HepG2 (cell line): ENCODE data around the gene GPBAR1. TPM values are rescaled to one million over a fixed set of nuclear protein-coding genes. Genes with fewer than 3 reads are reported as not detected.

ENCODE experiments used
- GABPA ChIP-seq, 2 experiments: IDR thresholded peaks; 2 replicates each; pipeline ENCODE4 v1.6.1; 2011 to 2016; ENCODE audit warnings: low read depth in 2 of 2, low read length in 1 of 2, missing biosample characterization in 1 of 2, missing genetic modification characterization in 1 of 2
- KIAA2018 ChIP-seq: sonication (generic); formaldehyde crosslinking; IDR thresholded peaks from 2 replicates; pipeline ENCODE4 v1.5.0; 2020; ENCODE audit warnings: mild to moderate bottlenecking, missing genetic modification reagents, borderline replicate concordance
- MED1 ChIP-seq: sonication (generic); formaldehyde crosslinking; IDR thresholded peaks from 2 replicates; pipeline ENCODE4 v1.4.0; 2020; ENCODE audit warnings: missing genetic modification reagents
- MTA3 ChIP-seq: sonication (generic); formaldehyde crosslinking; IDR thresholded peaks from 2 replicates; pipeline ENCODE4 v1.4.0; 2020; ENCODE audit warnings: missing genetic modification reagents
- MXD1 ChIP-seq: sonication (generic); formaldehyde crosslinking; IDR thresholded peaks from 2 replicates; pipeline ENCODE4 v1.4.0; 2020; ENCODE audit warnings: mild to moderate bottlenecking, missing genetic modification reagents
- NONO ChIP-seq, 2 experiments: fragments of 450-650 bp in 1 of 2; sonication (generic) in 1 of 2; formaldehyde crosslinking in 1 of 2; IDR thresholded peaks in 1 of 2; conservative IDR thresholded peaks in 1 of 2; 2 replicates each; pipeline versions ENCODE4 v1.6.1 to v1.8.0; 2017 to 2022; ENCODE audit warnings: mild to moderate bottlenecking in 1 of 2, missing genetic modification reagents in 1 of 2, moderate library complexity in 1 of 2
- PAWR ChIP-seq: sonication (generic); formaldehyde crosslinking; IDR thresholded peaks from 2 replicates; pipeline ENCODE4 v1.4.0; 2020; ENCODE audit warnings: missing genetic modification reagents, mild to moderate bottlenecking, borderline replicate concordance
- PHF5A ChIP-seq: IDR thresholded peaks from one replicate; pipeline ENCODE4 v1.6.1; 2018; ENCODE audit warnings: low read depth, missing genetic modification reagents; ENCODE audit not compliant: unreplicated experiment
- ZNF33A ChIP-seq: sonication (generic); formaldehyde crosslinking; IDR thresholded peaks from 2 replicates; pipeline ENCODE4 v1.5.1; 2020; ENCODE audit warnings: missing genetic modification reagents, mild to moderate bottlenecking, moderate library complexity, borderline replicate concordance
- ZNF614 ChIP-seq: IDR thresholded peaks from 2 replicates; pipeline ENCODE4 v1.6.1; 2018; ENCODE audit warnings: missing biosample characterization, missing genetic modification reagents, inconsistent platforms, borderline replicate concordance
- ZNF746 ChIP-seq: sonication (generic); formaldehyde crosslinking; IDR thresholded peaks from 2 replicates; pipeline ENCODE4 v1.8.0; 2022; ENCODE audit warnings: mild to moderate bottlenecking, missing genetic modification reagents
- ZNF784 ChIP-seq: sonication (generic); formaldehyde crosslinking; IDR thresholded peaks from 2 replicates; pipeline ENCODE4 v1.5.1; 2020; ENCODE audit warnings: missing genetic modification reagents, mild to moderate bottlenecking, borderline replicate concordance
- polyA plus RNA-seq, 8 experiments: library from polyadenylated mRNA; depleted of rRNA in 3 of 8; stranded (reverse) in 7 of 8; unstranded in 1 of 8; fragments of >200 nt; fragmentation: Illumina TruSeq in 4 of 8; extraction: Trizol in 4 of 8; gene quantifications; 2 replicates each; pipeline versions ENCODE4 v1.2.1 to v1.2.3, GENCODE V29; 2011 to 2016; ENCODE audit warnings: low read depth in 4 of 8, missing spikeins in 1 of 8, mixed read lengths in 1 of 8; ENCODE audit not compliant: insufficient read depth in 1 of 8
- total RNA-seq, 5 experiments: library from RNA; depleted of rRNA; stranded (reverse); fragments of >200 nt; fragmentation: Illumina TruSeq; extraction: Trizol; gene quantifications; 2 replicates each; pipeline ENCODE4 v1.2.3, GENCODE V29; 2016; ENCODE audit warnings: low read depth in 1 of 5
- TF ChIP-seq, protein P1 (sequence below): sonication (generic); formaldehyde crosslinking; IDR thresholded peaks from 2 replicates; pipeline ENCODE4 v1.4.0; 2020; ENCODE audit warnings: missing genetic modification reagents

GPBAR1 gene
- total and polyA plus RNA-seq, 2 of the 13 experiments (the other 11 are each of a cell fraction or from before 2014, with no cell fraction given): 0.05 to 0.09 TPM

DNA sequence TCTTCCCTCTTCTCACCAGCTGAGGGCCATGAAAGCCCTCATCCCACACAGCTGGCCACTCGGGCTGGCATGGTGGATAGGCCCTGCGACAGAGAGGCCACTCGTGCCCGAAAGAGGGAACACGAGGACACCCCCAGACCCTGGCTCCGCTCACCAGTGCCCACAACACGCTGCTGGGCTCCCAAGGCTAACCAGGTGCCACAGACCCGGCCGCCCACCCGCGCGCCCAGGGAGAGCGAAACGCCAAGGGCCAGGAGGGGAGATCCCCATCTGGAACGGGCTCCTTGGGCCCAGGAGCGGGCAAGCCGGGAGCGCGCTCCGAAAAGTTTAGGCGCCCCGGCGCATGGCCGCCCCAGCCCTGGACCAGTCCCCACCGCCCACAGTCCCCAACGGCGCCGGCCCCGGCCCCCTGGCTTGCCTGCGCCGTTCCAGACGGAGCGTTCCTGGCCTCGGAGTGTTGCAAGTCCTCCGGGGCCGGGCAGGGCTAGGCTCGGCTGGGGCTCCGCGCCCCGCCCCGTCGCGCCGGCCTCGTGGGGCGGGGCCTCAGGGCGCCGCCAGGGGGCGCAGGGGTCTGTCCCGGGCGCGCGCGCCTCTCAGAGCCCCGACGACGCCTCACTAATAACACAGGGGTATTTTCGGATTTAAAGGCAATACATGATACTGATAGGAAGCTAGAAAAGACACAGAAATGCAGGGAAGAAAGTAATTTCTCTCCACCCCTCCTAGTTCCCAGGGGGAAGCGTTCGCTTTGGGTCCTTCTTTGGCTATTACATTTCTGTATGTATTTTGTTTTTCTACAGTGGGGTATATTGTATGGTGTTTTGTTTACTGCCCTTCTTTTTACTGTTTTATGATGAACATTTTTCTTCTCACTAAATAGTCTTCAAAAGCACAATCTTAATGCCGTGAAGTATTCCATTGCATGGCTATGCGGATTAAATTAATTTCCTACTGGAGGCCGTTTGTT, 31.5 kb downstream of the GPBAR1 start, which contains the start of gene TMBIM1 (continued):
- TF ChIP-seq ZNF746 (CRISPR knock-in tag): peak; percentile 56; the same call in 1 of the 2 replicates
- no peak for TF ChIP-seq PAWR (CRISPR knock-in tag)
- 0 out of 2 replicates have a peak, but pooled peaks have one; percentile 85 for TF ChIP-seq KIAA2018 (CRISPR knock-in tag)
- no peak for TF ChIP-seq NONO (IDR thresholded peaks at IDR 0.05)
- no peak; the same call in none of the 2 replicates for TF ChIP-seq NONO (CRISPR knock-in tag; conservative IDR thresholded peaks at IDR 0.05)
- TF ChIP-seq GABPA (IDR thresholded peaks at IDR 0.05; ENCODE audit: low read depth, low read length): no peak
- TF ChIP-seq GABPA (CRISPR knock-in tag; IDR thresholded peaks at IDR 0.05; ENCODE audit: low read depth): no peak
- no peak; the same call in 1 of the 2 replicates for TF ChIP-seq ZNF614
- TF ChIP-seq MED1 (CRISPR knock-in tag): peak; percentile 77
- TF ChIP-seq ZNF784 (CRISPR knock-in tag): 0 out of 2 replicates have a peak, but pooled peaks have one; percentile 28
- no peak for TF ChIP-seq PHF5A
- no peak for TF ChIP-seq MTA3 (CRISPR knock-in tag)
- TF ChIP-seq, protein P1, sequence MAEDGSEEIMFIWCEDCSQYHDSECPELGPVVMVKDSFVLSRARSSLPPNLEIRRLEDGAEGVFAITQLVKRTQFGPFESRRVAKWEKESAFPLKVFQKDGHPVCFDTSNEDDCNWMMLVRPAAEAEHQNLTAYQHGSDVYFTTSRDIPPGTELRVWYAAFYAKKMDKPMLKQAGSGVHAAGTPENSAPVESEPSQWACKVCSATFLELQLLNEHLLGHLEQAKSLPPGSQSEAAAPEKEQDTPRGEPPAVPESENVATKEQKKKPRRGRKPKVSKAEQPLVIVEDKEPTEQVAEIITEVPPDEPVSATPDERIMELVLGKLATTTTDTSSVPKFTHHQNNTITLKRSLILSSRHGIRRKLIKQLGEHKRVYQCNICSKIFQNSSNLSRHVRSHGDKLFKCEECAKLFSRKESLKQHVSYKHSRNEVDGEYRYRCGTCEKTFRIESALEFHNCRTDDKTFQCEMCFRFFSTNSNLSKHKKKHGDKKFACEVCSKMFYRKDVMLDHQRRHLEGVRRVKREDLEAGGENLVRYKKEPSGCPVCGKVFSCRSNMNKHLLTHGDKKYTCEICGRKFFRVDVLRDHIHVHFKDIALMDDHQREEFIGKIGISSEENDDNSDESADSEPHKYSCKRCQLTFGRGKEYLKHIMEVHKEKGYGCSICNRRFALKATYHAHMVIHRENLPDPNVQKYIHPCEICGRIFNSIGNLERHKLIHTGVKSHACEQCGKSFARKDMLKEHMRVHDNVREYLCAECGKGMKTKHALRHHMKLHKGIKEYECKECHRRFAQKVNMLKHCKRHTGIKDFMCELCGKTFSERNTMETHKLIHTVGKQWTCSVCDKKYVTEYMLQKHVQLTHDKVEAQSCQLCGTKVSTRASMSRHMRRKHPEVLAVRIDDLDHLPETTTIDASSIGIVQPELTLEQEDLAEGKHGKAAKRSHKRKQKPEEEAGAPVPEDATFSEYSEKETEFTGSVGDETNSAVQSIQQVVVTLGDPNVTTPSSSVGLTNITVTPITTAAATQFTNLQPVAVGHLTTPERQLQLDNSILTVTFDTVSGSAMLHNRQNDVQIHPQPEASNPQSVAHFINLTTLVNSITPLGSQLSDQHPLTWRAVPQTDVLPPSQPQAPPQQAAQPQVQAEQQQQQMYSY (CRISPR knock-in tag): peak; percentile 77
- 0 out of 2 replicates have a peak, but pooled peaks have one; percentile 60 for TF ChIP-seq ZNF33A
- peak; percentile 81 for TF ChIP-seq MXD1 (CRISPR knock-in tag)
